H9 (cell line): ENCODE results near the gene PLEKHA8. TPM values are rescaled to one million over a fixed set of nuclear protein-coding genes. Genes with fewer than 3 reads are reported as not detected.

ENCODE experiments used
- DNase-seq: peaks from one replicate; pipeline ENCODE4 v3.0.0-alpha.2; 2017
- H2AFZ ChIP-seq: one replicate; pipeline ENCODE4 v1.6.1; 2013; ENCODE audit warnings: mild to moderate bottlenecking, low read length, control low read depth, moderate library complexity
- H2AK5ac ChIP-seq: 2 replicates; pipeline ENCODE4 v1.6.1; 2013; ENCODE audit warnings: low read length, control low read depth, mixed read lengths; ENCODE audit not compliant: insufficient read length
- H2BK120ac ChIP-seq: one replicate; pipeline ENCODE4 v1.6.1; 2013; ENCODE audit warnings: low read depth, mild to moderate bottlenecking, low read length, control low read depth, inconsistent platforms; ENCODE audit not compliant: poor library complexity, severe bottlenecking
- H2BK12ac ChIP-seq: 2 replicates; pipeline ENCODE4 v1.6.1; 2013; ENCODE audit warnings: low read length, control low read depth, mixed read lengths, low read depth; ENCODE audit not compliant: insufficient read length
- H2BK15ac ChIP-seq: 2 replicates; pipeline ENCODE4 v1.6.1; 2013; ENCODE audit warnings: low read depth, low read length, control low read depth
- H2BK20ac ChIP-seq: one replicate; pipeline ENCODE4 v1.6.1; 2013; ENCODE audit warnings: low read depth, mild to moderate bottlenecking, low read length, control low read depth, inconsistent platforms; ENCODE audit not compliant: poor library complexity, severe bottlenecking
- H2BK5ac ChIP-seq: 2 replicates; pipeline ENCODE4 v1.6.1; 2013; ENCODE audit warnings: low read length, control low read depth, mixed read lengths; ENCODE audit not compliant: insufficient read length
- H3K14ac ChIP-seq: 2 replicates; pipeline ENCODE4 v1.6.1; 2013; ENCODE audit warnings: low read length, control low read depth; ENCODE audit not compliant: insufficient read depth
- H3K18ac ChIP-seq: 2 replicates; pipeline ENCODE4 v1.6.1; 2013; ENCODE audit warnings: low read depth, mild to moderate bottlenecking, mixed read lengths, low read length, control low read depth; ENCODE audit not compliant: insufficient read length
- H3K23ac ChIP-seq: 2 replicates; pipeline ENCODE4 v1.6.1; 2013; ENCODE audit warnings: low read length, control low read depth, mixed read lengths, low read depth; ENCODE audit not compliant: insufficient read length
- H3K23me2 ChIP-seq: 2 replicates; pipeline ENCODE4 v1.6.1; 2013; ENCODE audit warnings: low read depth, mild to moderate bottlenecking, mixed read lengths, low read length, control low read depth; ENCODE audit not compliant: insufficient read length, poor library complexity, severe bottlenecking
- H3K27ac ChIP-seq: 2 replicates; pipeline ENCODE4 v1.5.1; 2013; ENCODE audit warnings: low read length, control low read depth, mixed read lengths, low read depth; ENCODE audit not compliant: insufficient read length
- H3K27me3 ChIP-seq: 2 replicates; pipeline ENCODE4 v1.6.1; 2013; ENCODE audit warnings: low read length, control low read depth, inconsistent platforms; ENCODE audit not compliant: insufficient read depth
- H3K4ac ChIP-seq: 2 replicates; pipeline ENCODE4 v1.6.1; 2013; ENCODE audit warnings: low read depth, mild to moderate bottlenecking, control low read depth, inconsistent platforms, low read length, moderate library complexity
- H3K4me1 ChIP-seq: 2 replicates; pipeline ENCODE4 v1.6.1; 2013; ENCODE audit warnings: low read length, control low read depth, inconsistent platforms; ENCODE audit not compliant: insufficient read depth
- H3K4me2 ChIP-seq: 2 replicates; pipeline ENCODE4 v1.6.1; 2013; ENCODE audit warnings: low read length, control low read depth, mixed read lengths; ENCODE audit not compliant: insufficient read length, insufficient read depth
- H3K56ac ChIP-seq: 2 replicates; pipeline ENCODE4 v1.6.1; 2013; ENCODE audit warnings: low read depth, mild to moderate bottlenecking, mixed read lengths, low read length, control low read depth; ENCODE audit not compliant: insufficient read length
- H3K79me1 ChIP-seq: 2 replicates; pipeline ENCODE4 v1.6.1; 2013; ENCODE audit warnings: low read depth, mild to moderate bottlenecking, moderate library complexity, low read length, control low read depth, inconsistent platforms; ENCODE audit not compliant: insufficient read depth, poor library complexity, severe bottlenecking
- H3K79me2 ChIP-seq: 2 replicates; pipeline ENCODE4 v1.6.1; 2013; ENCODE audit warnings: low read length, control low read depth, inconsistent platforms; ENCODE audit not compliant: insufficient read depth
- H3K9ac ChIP-seq: 2 replicates; pipeline ENCODE4 v1.6.1; 2013; ENCODE audit warnings: low read length, control low read depth, mixed read lengths; ENCODE audit not compliant: insufficient read length; ENCODE audit errors: extremely low read depth
- H3K9me3 ChIP-seq: one replicate; pipeline ENCODE4 v1.6.1; 2013; ENCODE audit warnings: low read depth, low read length, inconsistent platforms; ENCODE audit not compliant: control insufficient read depth
- H3T11ph ChIP-seq: one replicate; pipeline ENCODE4 v1.6.1; 2013; ENCODE audit warnings: mild to moderate bottlenecking, low read length, control low read depth, inconsistent platforms
- H4K20me1 ChIP-seq: one replicate; pipeline ENCODE4 v1.6.1; 2013; ENCODE audit not compliant: control insufficient read depth, insufficient read length, insufficient read depth
- H4K5ac ChIP-seq: 2 replicates; pipeline ENCODE4 v1.6.1; 2013; ENCODE audit warnings: low read depth, mild to moderate bottlenecking, mixed read lengths, low read length, control low read depth; ENCODE audit not compliant: insufficient read length
- H4K8ac ChIP-seq: replicated peaks from 2 replicates; pipeline ENCODE4 v1.6.1; 2013; ENCODE audit warnings: low read length, control low read depth, mixed read lengths, low read depth; ENCODE audit not compliant: insufficient read length
- H4K91ac ChIP-seq: 2 replicates; pipeline ENCODE4 v1.6.1; 2013; ENCODE audit warnings: low read depth, mild to moderate bottlenecking, moderate library complexity, mixed read lengths, low read length, control low read depth; ENCODE audit not compliant: insufficient read length
- H3K27ac Mint-ChIP-seq, 3 experiments: 2 replicates in 2 of 3; 3 replicates in 1 of 3; pipeline ENCODE4 v1.8.0; 2020 to 2021; ENCODE audit warnings: mixed read lengths in 3 of 3, mild to moderate bottlenecking in 1 of 3, moderate library complexity in 1 of 3
- H3K27me3 Mint-ChIP-seq: 2 replicates; pipeline ENCODE4 v1.8.0; 2021; ENCODE audit warnings: low read depth, mild to moderate bottlenecking, moderate library complexity, mixed read lengths
- H3K36me3 Mint-ChIP-seq, 3 experiments: 2 replicates in 2 of 3; 3 replicates in 1 of 3; pipeline ENCODE4 v1.8.0; 2020 to 2021; ENCODE audit warnings: low read depth in 3 of 3, mixed read lengths in 3 of 3; ENCODE audit not compliant: insufficient read depth in 1 of 3
- H3K4me1 Mint-ChIP-seq, 2 experiments: 2 replicates each; pipeline ENCODE4 v1.8.0; 2020; ENCODE audit warnings: mixed read lengths in 2 of 2
- H3K4me3 Mint-ChIP-seq, 2 experiments: 2 replicates in 1 of 2; 3 replicates in 1 of 2; pipeline ENCODE4 v1.8.0; 2020 to 2021; ENCODE audit warnings: mild to moderate bottlenecking in 2 of 2, mixed read lengths in 2 of 2, moderate library complexity in 1 of 2
- H3K9me3 Mint-ChIP-seq, 2 experiments: 2 replicates in 1 of 2; 3 replicates in 1 of 2; pipeline ENCODE4 v1.8.0; 2020; ENCODE audit warnings: mild to moderate bottlenecking in 2 of 2, mixed read lengths in 2 of 2, moderate library complexity in 1 of 2
- CTCF ChIP-seq: fragments of 200-600 bp; sonication (generic); conservative IDR thresholded peaks from 3 replicates; pipeline ENCODE4 v1.8.0; 2021; ENCODE audit warnings: antibody characterized with exemption, mild to moderate bottlenecking
- WGBS: extraction: QIAGEN DNeasy Blood & Tissue Kit; methylation state at CpG from one replicate; pipeline ENCODE4 v1.1.7; 2013; ENCODE audit warnings: missing lambda C conversion rate, low lambda C conversion rate, mixed read lengths; ENCODE audit not compliant: insufficient read length; ENCODE audit errors: extremely low coverage; 5-methylcytosine and 5-hydroxymethylcytosine counted together
- total RNA-seq: library from RNA; stranded (reverse); gene quantifications from 2 replicates; pipeline ENCODE4 v1.2.1, GENCODE V29; 2021

PLEKHA8 gene
- total RNA-seq, 1 experiment from 2014 or later, result 37.0 TPM

GRCh38 chr7:30034501-30034900 lies 6.3 kb downstream of the PLEKHA8 start:
- DNase-seq, result no peak
- no CpG with 5 or more reads among the region's 3 CpGs for WGBS
- Histone ChIP-seq H3K4me1 (peaks cover 4% of the 10 kb centered on the region; the same call in 1 of the 2 replicates), H3T11ph (no peak overlapping the region), H3K79me2 (peaks cover 21% of the 10 kb centered on the region; the same call in 1 of the 2 replicates), H2BK15ac (no peak overlapping the region), H2BK5ac (no peak overlapping the region), H3K23me2 (no peaks in the 10 kb centered on the region), H3K27ac (no peak overlapping the region), H2BK120ac (no peak overlapping the region), H4K5ac (no peak overlapping the region), H3K9ac (no peak overlapping the region), H3K79me1 (peaks cover 14% of the 10 kb centered on the region), H2BK20ac (no peak overlapping the region), H4K91ac (no peak overlapping the region), H3K4ac (no peak overlapping the region), H3K27me3 (no peaks in the 10 kb centered on the region), H2BK12ac (no peak overlapping the region), H3K9me3 (no peaks in the 10 kb centered on the region), H2AK5ac (no peak overlapping the region), H2AFZ (no peak overlapping the region), H3K56ac (no peak overlapping the region), H3K18ac (no peak overlapping the region), H4K8ac (no peak overlapping the region), H3K14ac (no peak overlapping the region), H4K20me1 (no peaks in the 10 kb centered on the region), H3K4me2 (no peak overlapping the region), H3K23ac (no peak overlapping the region)
- no peak for TF ChIP-seq CTCF
- Mint-ChIP-seq H3K36me3 (peaks cover 0 to 6% (median 5%) of the 10 kb centered on the region in 3 experiments; a peak in 4 of 7 replicates), H3K4me3 (no peak overlapping the region), H3K9me3 (no peaks in the 10 kb centered on the region; a peak in 1 of 5 replicates), H3K27me3 (no peaks in the 10 kb centered on the region), H3K4me1 (0 out of 4 replicates have a peak, but pooled peaks cover 0 to 3% of the 10 kb centered on the region in 2 experiments), H3K27ac (no peak overlapping the region)
